ENCODE results near the gene POGLUT3. TPM values are rescaled to one million over a fixed set of nuclear protein-coding genes. Genes with fewer than 3 reads are reported as not detected.

POGLUT3 gene
- total RNA-seq, 1 donor from 2014 or later: 11.2 TPM

DNA sequence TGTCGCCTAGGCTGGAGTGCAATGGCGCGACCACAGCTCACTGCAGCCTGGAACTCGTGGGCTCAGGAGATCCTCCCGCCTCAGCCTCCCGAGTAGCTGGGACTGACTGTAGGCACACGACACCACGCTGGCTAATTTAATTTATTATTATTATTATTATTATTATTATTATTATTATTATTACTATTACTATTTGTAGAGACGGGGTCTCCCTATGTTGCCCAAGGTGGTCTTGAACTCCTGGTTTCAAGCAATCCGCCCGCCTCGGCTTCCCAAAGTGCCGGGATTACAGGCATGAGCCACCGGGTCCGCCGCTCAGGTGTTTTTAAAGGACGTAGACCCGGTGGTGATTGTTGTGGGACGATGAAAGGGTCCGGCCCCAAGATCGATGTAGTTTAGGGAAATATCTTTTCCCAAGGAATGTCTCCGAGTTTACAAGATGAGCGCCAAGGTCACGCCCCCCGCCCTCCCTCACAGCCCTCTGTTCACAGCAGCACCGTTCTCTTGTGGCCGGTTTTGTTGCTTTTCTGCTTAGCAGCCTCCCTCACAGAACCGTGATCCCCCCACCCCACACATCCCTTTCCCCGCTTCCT, 728 bp upstream of the POGLUT3 start:
- DNase-seq (ENCODE audit: low read depth): no peak
- no peaks in the 10 kb centered on the region for H3K27me3 ChIP-seq (ENCODE audit: control insufficient read depth, insufficient read depth, low read length)
- TF ChIP-seq, protein P1, sequence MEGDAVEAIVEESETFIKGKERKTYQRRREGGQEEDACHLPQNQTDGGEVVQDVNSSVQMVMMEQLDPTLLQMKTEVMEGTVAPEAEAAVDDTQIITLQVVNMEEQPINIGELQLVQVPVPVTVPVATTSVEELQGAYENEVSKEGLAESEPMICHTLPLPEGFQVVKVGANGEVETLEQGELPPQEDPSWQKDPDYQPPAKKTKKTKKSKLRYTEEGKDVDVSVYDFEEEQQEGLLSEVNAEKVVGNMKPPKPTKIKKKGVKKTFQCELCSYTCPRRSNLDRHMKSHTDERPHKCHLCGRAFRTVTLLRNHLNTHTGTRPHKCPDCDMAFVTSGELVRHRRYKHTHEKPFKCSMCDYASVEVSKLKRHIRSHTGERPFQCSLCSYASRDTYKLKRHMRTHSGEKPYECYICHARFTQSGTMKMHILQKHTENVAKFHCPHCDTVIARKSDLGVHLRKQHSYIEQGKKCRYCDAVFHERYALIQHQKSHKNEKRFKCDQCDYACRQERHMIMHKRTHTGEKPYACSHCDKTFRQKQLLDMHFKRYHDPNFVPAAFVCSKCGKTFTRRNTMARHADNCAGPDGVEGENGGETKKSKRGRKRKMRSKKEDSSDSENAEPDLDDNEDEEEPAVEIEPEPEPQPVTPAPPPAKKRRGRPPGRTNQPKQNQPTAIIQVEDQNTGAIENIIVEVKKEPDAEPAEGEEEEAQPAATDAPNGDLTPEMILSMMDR (IDR thresholded peaks at IDR 0.05; ENCODE audit: insufficient read depth, low read length, poor library complexity, severe bottlenecking): no peak
- no peaks in the 10 kb centered on the region for H3K36me3 ChIP-seq (ENCODE audit: control insufficient read depth, insufficient read depth, low read length)
- H3K4me3 ChIP-seq (ENCODE audit: low read depth, low read length): peak overlapping the region; percentile 55

DNA sequence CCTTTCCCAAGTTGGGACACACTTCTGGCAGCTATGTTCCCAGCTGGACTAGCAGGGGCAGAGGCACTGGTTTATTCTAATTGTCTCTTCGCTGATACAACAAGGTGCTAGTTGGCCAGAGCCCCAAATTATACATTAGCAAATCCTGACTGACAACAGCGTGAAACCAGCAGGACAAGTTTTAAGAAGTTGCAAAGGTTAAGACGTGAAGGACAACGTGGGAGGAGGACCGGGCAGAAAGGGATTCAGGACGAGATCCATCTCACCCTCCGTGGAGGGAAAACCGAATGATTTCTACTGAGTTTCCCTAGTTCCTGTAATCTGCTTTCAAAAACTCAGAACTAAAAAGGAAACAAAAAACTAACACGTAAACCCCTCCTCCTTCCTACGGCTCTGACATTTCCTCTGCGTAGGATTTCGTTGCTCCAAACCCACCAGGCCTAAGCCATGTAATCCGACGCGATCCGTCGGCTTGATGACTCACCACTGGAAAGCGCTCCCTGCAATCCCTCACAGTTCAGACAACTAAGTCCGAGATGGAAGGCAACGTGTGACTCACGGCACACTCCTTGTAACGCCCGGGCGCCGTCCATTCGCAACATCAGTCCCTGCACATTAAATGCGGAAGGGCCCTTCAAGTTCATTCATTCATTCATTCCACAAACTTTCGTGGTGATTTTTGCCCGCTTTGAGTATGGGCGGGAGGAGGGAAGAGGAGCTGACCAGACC, 703 bp downstream of the POGLUT3 start:
- peak; percentile 93 for DNase-seq (ENCODE audit: low read depth)
- TF ChIP-seq, protein P1 (IDR thresholded peaks at IDR 0.05; ENCODE audit: insufficient read depth, low read length, poor library complexity, severe bottlenecking): no peak
- peak overlapping the region; percentile 55 for H3K4me3 ChIP-seq (ENCODE audit: low read depth, low read length)
- no peaks in the 10 kb centered on the region for H3K36me3 ChIP-seq (ENCODE audit: control insufficient read depth, insufficient read depth, low read length)
- H3K27me3 ChIP-seq (ENCODE audit: control insufficient read depth, insufficient read depth, low read length): no peaks in the 10 kb centered on the region

DNA sequence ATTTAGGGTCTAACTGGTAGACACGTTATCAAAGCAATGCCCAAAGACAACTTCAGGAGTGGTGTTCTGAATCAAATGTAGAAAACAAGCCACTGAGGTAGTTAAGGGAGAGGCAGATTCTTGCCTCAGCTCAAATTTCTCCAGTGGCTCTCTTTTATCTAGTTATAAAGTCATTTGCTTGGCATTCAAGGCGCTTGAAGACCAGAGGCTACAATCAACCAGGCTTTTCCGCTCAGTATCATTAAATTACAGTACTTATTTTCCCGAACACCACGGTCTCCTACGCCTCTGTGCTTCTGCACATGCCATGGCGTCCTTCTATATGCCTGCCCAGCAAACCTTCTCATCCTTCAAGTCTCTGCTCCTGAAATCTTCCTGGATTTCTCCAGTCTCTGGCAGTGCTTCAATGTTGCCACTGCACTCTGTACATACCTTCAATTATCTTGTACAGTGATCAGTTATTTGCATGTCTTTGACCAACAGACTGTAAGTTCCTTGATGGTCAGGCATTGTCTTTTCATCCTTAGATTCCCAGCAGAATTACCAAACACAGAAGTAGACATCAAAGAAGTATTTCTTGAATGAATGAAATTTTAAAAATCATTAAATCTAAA, 1.4 kb downstream of the POGLUT3 start:
- Histone ChIP-seq H3K36me3 (ENCODE audit: control insufficient read depth, insufficient read depth, low read length) (no peaks in the 10 kb centered on the region), H3K27me3 (ENCODE audit: control insufficient read depth, insufficient read depth, low read length) (no peaks in the 10 kb centered on the region), H3K4me3 (ENCODE audit: low read depth, low read length) (peak overlapping the region; percentile 55)
- TF ChIP-seq, protein P1 (IDR thresholded peaks at IDR 0.05; ENCODE audit: insufficient read depth, low read length, poor library complexity, severe bottlenecking): no peak
- DNase-seq (ENCODE audit: low read depth): no peak

DNA sequence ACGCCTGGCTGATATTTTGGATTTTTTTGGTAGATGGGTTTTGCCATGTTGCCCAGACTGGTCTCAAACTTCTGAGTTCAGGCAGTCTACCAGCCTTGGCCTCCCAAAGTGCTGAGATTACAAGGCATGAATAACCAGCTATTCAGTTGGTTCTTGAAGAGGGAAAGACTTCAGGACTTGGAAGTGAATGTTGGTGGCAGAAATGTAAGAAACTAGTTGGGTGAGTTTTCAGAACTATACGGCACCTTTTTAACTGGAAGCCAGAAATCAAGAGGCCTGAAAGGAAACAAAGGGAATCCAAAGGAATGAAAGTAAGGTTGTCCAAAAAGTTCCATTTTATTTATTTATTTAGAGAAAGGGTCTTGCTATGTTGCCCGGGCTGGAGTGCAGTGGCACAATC, 2.9 kb downstream of the POGLUT3 start:
- Histone ChIP-seq H3K27me3 (ENCODE audit: control insufficient read depth, insufficient read depth, low read length) (no peaks in the 10 kb centered on the region), H3K36me3 (ENCODE audit: control insufficient read depth, insufficient read depth, low read length) (no peaks in the 10 kb centered on the region), H3K4me3 (ENCODE audit: low read depth, low read length) (no peak overlapping the region)
- TF ChIP-seq, protein P1 (IDR thresholded peaks at IDR 0.05; ENCODE audit: insufficient read depth, low read length, poor library complexity, severe bottlenecking): no peak
- DNase-seq (ENCODE audit: low read depth): no peak

DNA sequence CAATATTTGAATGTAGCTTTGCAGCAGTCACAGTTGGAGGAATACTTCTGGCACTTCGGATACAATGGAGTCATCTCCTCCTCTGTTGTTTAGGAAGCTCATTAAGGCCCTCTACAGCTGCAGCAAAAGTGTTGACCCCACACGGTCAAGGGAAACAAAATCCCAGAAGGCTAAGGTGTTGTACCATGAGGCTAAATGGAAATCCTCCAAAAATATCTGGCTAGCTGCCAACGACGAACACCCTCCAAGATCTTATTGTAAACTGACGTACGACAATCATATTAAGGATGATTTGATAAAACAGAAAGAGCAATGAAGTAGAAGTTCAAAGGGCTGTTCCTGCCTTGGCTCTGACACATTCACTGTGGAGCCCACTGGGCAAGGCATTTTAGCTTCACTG, 4.0 kb downstream of the POGLUT3 start:
- no peaks in the 10 kb centered on the region for H3K27me3 ChIP-seq (ENCODE audit: control insufficient read depth, insufficient read depth, low read length)
- H3K36me3 ChIP-seq (ENCODE audit: control insufficient read depth, insufficient read depth, low read length): no peaks in the 10 kb centered on the region
- no peak for DNase-seq (ENCODE audit: low read depth)
- TF ChIP-seq, protein P1 (IDR thresholded peaks at IDR 0.05; ENCODE audit: insufficient read depth, low read length, poor library complexity, severe bottlenecking): no peak
- no peak overlapping the region for H3K4me3 ChIP-seq (ENCODE audit: low read depth, low read length)
